GM18498 (cell line): Measurements from ENCODE around the gene SPTBN1.

Experiments
- ATAC-seq: cut with Tn5 transposase; IDR thresholded peaks from one replicate; pipeline ENCODE4 v1.9.1; 2021; ENCODE audit warnings: mild to moderate bottlenecking, moderate library complexity; ENCODE audit not compliant: unreplicated experiment

The SPTBN1 gene

DNA sequence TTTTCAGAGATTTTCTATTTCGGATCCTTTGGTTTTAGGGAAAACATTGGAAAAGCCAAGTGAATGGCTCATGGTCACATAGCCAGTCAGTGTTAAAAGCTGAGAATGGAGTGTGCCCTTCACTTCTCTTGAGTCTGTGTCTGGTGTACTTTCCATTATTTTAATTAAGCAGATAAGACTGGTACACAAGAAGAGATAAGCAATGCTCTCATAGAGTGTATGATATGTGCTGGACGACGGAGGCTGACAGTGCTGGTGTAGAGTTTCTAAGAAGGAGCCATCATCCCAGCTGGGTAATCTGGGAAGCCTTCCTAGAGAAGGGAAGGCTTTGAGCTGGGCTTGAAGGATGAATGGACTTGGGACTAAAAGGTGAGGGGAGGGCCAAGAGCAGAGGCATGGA is 93.3 kb downstream of the SPTBN1 start:
- no peak for ATAC-seq

GRCh38 chr2:54549917-54550518 is 93.9 kb downstream of the SPTBN1 start:
- no peak for ATAC-seq

GRCh38 chr2:54550547-54550946 is 94.4 kb downstream of the SPTBN1 start:
- ATAC-seq: no peak

- peak; percentile 64 for ATAC-seq
These were observed 95.1 kb downstream of the SPTBN1 start for GRCh38 chr2:54551123-54551756.

DNA sequence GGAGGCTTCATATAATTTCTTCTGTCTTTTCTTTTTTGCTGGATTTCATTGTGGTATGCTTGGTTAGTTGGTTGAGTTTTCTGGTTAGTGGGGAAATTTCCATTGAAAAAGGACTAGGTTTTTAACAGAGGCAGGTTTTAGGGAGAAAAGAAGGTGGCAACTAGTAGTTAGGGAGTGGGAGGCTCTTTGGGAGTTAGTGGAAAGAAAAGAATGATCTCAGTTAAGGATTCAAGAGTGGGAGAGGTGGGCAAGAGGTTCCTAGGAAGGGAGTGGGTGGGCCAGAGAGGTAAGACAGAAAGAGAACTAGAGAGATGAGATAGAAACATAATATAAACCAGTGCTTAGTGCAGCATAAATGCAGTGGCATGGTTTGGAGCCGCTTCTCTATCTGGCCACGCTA is 96.9 kb downstream of the SPTBN1 start:
- no peak for ATAC-seq

- ATAC-seq: no peak
These were observed 97.6 kb downstream of the SPTBN1 start for GRCh38 chr2:54553775-54554174.

DNA sequence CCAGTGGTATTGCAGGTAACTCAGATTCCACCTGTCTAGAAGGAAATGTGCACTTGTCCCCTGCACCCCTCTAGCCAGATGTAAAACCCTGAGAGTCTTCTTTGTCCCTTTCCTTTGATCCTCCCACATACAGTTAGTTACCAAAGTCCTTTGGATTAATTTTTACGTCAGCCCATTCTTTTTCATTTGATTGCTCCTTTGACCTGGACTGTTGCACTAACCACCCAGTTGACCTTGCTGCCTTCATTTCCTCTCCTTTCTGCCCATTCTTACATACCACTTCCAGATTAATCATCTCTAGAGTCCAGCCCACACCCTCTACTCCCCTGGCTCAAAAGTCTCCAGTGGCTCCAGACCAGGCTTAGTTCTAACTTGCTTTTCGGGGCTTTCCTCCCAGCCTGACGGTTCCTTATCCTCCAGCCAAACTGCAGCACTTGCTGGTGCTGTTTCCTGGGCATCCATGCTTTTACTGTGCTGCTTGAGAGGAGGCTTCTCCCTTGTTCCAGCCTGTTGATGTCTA is 99.3 kb downstream of the SPTBN1 start:
- no peak for ATAC-seq

DNA sequence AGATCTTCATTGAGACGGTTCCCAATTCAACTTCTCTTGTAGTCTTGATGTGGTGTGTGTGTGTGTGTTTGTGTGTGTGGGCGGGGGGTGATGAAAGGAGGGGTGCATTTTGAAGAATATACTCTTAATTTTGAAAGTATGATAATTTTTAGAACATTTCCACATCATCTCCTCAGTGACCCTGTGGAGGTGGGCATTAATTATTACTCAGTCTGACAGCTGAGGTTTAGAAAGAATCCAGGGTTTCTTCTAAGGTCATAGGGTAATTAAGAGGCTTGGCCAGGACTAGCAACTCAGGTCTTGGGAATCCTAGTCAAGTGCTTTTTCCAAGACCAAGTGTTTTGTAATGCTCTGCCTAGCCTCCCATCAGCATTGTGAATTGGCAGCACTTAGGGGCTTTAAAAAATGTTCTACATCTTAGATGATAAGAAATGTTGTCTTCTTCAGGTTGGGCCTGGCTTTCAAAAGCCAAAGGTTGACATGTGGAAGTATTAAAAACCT is 100.5 kb downstream of the SPTBN1 start:
- no peak for ATAC-seq

- no peak for ATAC-seq
These were observed 101.1 kb downstream of the SPTBN1 start for GRCh38 chr2:54557211-54557600.

- ATAC-seq: peak; percentile 59
These were observed 101.6 kb downstream of the SPTBN1 start for GRCh38 chr2:54557601-54558187.

DNA sequence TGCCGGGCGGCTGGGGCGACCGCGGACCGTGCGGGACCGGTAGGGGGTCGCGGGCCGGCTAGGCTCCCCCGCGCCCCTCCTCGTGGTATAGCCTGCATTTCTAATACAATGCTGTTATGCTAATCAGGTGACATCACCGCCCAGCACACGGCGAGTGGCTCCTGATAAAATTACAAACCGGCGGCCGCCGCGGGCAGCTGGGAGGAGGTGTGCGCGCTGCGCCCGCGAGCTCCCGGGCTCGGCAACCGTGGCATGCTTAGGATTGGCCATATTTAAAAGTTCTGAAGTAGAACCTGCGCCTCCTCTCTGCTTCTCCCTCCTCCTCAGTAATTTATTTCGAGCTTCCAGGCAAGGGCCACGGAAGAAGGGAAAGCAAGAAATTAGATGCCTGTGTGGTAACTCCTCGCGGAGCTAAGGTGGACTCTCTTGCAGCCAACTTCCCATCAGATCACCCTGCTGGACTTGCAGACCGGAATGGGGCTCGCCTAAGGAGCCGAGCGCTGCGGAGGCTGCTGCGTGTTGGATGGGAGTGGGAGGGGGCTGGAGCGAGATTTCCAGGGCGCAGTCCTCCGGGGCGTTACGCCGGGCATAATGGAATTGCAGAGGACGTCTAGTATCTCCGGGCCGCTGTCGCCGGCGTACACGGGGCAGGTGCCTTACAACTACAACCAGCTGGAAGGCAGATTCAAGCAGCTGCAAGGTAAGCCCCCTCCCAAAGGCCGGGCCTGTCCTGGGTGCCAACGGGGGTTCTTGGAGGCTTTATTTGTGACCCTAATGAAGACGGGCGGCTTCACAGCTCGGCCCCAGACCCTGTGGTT is 102.3 kb downstream of the SPTBN1 start:
- ATAC-seq: peak; percentile 64

- ATAC-seq: peak; percentile 2
These were observed 102.9 kb downstream of the SPTBN1 start for GRCh38 chr2:54559006-54559445.

GRCh38 chr2:54559593-54560145 is 103.5 kb downstream of the SPTBN1 start:
- no peak for ATAC-seq

DNA sequence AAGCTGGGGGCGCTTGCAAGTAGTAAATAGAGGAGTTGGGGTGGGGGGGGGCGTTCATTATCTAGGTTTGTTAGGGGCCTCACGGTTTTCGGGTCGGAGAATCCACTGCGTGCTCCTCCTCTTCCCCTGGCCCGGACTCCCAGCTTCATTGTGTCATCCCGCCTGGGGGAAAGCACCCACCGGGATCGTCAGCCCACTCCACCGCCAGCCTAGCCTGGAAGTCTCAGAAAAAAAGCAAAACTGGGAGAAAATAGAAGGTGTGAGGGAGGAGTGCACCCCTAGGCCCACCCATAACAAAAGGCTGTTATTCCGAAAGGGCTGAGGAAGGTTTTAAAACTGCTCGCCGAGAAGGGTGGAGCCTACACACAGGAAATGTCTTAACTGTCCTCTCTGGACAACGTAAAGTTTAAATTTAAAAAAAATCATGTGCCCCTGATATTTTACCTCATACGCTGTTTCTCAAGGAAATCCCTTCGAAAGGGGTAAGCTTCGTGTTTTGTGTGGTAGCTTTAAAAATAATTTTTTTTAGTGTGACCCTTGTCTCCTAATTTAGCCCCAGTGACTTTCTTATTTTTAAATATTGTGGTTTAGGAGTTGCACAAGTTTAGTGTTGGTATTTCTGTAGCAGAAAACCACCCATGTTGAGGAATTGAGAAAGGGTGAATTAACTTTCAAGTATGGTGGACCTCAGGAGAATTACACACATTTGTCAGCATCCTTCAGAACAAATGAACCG is 104.2 kb downstream of the SPTBN1 start:
- peak; percentile 41 for ATAC-seq

GRCh38 chr2:54561010-54561409 is 104.9 kb downstream of the SPTBN1 start:
- no peak for ATAC-seq

DNA sequence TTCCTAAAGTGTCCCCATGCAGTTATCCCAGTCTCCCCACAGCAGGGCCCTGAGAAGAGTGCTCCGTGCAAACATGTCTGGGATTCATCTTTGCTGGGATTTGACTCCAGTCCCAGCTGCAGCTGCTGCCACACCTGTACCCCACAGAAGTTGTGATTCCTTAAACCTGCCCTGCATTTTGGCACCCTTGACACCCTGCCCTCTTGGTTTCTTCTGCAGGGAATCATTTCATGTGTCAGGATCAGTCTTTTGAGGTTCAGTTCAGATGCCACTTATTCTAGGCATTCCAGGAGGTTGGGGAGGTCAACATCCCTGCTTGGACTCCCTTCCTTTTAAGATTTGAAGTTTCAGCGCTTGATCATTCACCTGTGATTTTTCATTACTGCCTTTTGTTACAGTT is 108.3 kb downstream of the SPTBN1 start:
- ATAC-seq: no peak

DNA sequence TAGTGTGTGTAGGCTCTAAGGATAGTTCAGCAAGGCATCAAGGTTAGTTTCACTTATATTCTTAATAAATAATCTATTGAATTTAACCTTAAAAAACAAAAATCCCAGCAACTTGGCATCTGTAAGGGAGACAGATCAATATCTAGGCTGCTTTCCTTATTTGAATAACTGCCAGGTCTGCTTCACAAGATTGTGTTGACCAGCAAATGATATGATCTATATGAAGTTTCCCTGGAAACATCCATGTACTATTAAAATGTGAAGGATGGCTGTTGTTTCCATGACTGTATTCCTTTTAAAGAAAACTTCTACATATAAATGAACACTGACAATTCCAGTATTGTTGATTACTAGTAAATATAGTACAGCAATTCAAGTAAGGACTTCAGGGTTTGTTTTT is 109.4 kb downstream of the SPTBN1 start:
- ATAC-seq: no peak

GRCh38 chr2:54566896-54567295 is 110.8 kb downstream of the SPTBN1 start:
- ATAC-seq: no peak

DNA sequence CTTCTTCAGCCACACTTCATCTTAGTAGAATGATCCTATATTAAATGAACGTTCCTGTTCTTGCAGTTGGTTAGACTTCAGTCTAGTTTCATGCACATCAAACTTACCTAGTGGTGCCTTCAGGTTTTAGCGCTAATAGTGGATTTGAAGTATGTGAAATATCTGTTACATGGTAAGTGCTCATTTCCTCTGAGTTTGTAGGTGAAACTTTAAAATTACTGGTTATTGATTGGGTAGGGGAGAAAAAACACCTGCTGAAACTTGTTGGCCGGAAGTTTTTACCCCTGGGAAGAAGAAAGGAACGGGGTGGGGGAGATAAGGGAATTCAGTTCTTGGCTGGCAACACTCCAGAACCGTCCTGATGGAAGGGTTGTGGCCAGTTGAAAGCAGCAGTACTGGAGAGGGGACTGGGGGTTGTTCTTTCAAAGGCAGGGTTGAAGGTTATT is 112.8 kb downstream of the SPTBN1 start:
- ATAC-seq: peak; percentile 35

- no peak for ATAC-seq
These were observed 113.7 kb downstream of the SPTBN1 start for GRCh38 chr2:54569745-54570301.
